Hepatocyte (in vitro differentiated cells): ENCODE results near the gene RALB. TPM values are rescaled to one million over a fixed set of nuclear protein-coding genes. Genes with fewer than 3 reads are reported as not detected.

Experiments
- DNase-seq: peaks from one replicate; pipeline ENCODE4 v3.0.0-alpha.2; 2016; ENCODE audit warnings: low spot score
- H2AFZ ChIP-seq: fragments of 200-600 bp; sonication (generic); 2 replicates; pipeline ENCODE4 v1.6.0; 2016; ENCODE audit warnings: antibody characterized with exemption, mild to moderate bottlenecking
- H3K27ac ChIP-seq: fragments of 200-600 bp; sonication (generic); 2 replicates; pipeline ENCODE4 v1.5.1; 2016; ENCODE audit warnings: mild to moderate bottlenecking
- H3K27me3 ChIP-seq: fragments of 200-600 bp; sonication (generic); 2 replicates; pipeline ENCODE4 v1.6.1; 2016
- H3K36me3 ChIP-seq: fragments of 200-600 bp; sonication (generic); replicated peaks from 2 replicates; pipeline ENCODE4 v1.5.1; 2016; ENCODE audit warnings: low read depth; ENCODE audit not compliant: insufficient read depth
- H3K4me1 ChIP-seq: fragments of 200-600 bp; sonication (generic); 2 replicates; pipeline ENCODE4 v1.5.1; 2016; ENCODE audit warnings: mild to moderate bottlenecking, moderate library complexity; ENCODE audit not compliant: insufficient read depth
- H3K4me2 ChIP-seq: fragments of 200-600 bp; sonication (generic); 2 replicates; pipeline ENCODE4 v1.6.0; 2016
- H3K4me3 ChIP-seq: fragments of 200-600 bp; sonication (generic); 2 replicates; pipeline ENCODE4 v1.5.1; 2016; ENCODE audit warnings: mild to moderate bottlenecking
- H3K79me2 ChIP-seq: fragments of 200-600 bp; sonication (generic); 2 replicates; pipeline ENCODE4 v1.6.0; 2017; ENCODE audit warnings: mild to moderate bottlenecking
- H3K9me2 ChIP-seq: fragments of 200-600 bp; sonication (generic); replicated peaks from 2 replicates; pipeline ENCODE4 v1.6.0; 2017; ENCODE audit warnings: mild to moderate bottlenecking; ENCODE audit not compliant: insufficient read depth
- H3K9me3 ChIP-seq: fragments of 200-600 bp; sonication (generic); 2 replicates; pipeline ENCODE4 v1.5.1; 2016; ENCODE audit warnings: low read depth, mild to moderate bottlenecking
- H4K20me1 ChIP-seq: fragments of 200-600 bp; sonication (generic); 2 replicates; pipeline ENCODE4 v1.6.0; 2016; ENCODE audit warnings: mild to moderate bottlenecking; ENCODE audit not compliant: insufficient read depth, poor library complexity, severe bottlenecking
- CTCF ChIP-seq: fragments of 200-600 bp; sonication (generic); IDR thresholded peaks from 2 replicates; pipeline ENCODE4 v1.5.1; 2016; ENCODE audit warnings: antibody characterized with exemption, mild to moderate bottlenecking; ENCODE audit not compliant: poor library complexity
- EZH2 ChIP-seq: fragments of 200-600 bp; sonication (generic); IDR thresholded peaks from 2 replicates; pipeline ENCODE4 v1.6.1; 2016; ENCODE audit warnings: antibody characterized with exemption, mild to moderate bottlenecking, borderline replicate concordance
- EZH2phosphoT487 ChIP-seq: fragments of 200-600 bp; sonication (generic); IDR thresholded peaks from one replicate; pipeline ENCODE4 v1.6.1; 2018; ENCODE audit warnings: antibody characterized with exemption, mild to moderate bottlenecking, low read depth, moderate library complexity; ENCODE audit not compliant: unreplicated experiment, severe bottlenecking
- WGBS: methylation state at CpG from one replicate; pipeline ENCODE4 v1.1.6; 2016; ENCODE audit warnings: low lambda C conversion rate; ENCODE audit errors: missing lambda C conversion rate; 5-methylcytosine and 5-hydroxymethylcytosine counted together
- polyA plus RNA-seq: library from polyadenylated mRNA; unstranded; fragments of >200 nt; fragmentation: Nextera tagmentation; extraction: Ambion mirVana; gene quantifications from 2 replicates; pipeline ENCODE4 v1.2.1, GENCODE V29; 2016
- total RNA-seq: library from RNA; depleted of rRNA; stranded (reverse); fragments of >200 nt; gene quantifications from 2 replicates; pipeline ENCODE4 v1.2.3, GENCODE V29; 2014

Gene RALB
- total and polyA plus RNA-seq, 2 experiments from 2014 or later, result 68.2 to 74.4 TPM

DNA sequence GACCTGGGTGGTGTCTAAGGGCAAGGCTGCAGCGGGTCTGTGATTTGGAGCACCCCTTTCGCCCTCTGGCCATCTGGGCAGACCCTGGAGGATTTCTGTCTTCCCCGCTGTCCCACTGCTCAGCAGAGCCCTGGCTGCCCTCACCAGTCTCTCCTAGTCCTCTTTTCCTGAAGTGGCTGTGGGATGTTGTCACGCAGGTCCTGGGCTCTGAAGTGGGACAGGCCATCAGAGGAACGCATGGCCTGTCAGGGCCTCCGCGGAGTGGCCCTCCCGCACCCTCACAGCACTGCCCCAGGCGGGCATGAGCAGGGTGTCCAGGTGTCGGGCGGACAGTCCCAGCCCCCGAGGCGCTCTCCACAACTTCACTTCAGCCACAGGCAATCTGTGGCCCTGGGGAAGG is 28.4 kb upstream of the RALB start:
- WGBS, result 96% methylated on average over 13 of the region's 13 CpGs
- H3K9me2 ChIP-seq, result no peaks in the 10 kb centered on the region
- no peak for TF ChIP-seq EZH2
- no peak for TF ChIP-seq CTCF
- TF ChIP-seq EZH2phosphoT487, result no peak
- H3K27ac ChIP-seq, result peak overlapping the region; percentile 96
- no peaks in the 10 kb centered on the region for H3K27me3 ChIP-seq
- H4K20me1 ChIP-seq, result no peaks in the 10 kb centered on the region
- H2AFZ ChIP-seq, result no peak overlapping the region
- H3K9me3 ChIP-seq, result peaks cover 4% of the 10 kb centered on the region
- peaks cover 22% of the 10 kb centered on the region for H3K79me2 ChIP-seq
- H3K4me1 ChIP-seq, result peaks cover 15% of the 10 kb centered on the region
- DNase-seq, result no peak
- H3K4me2 ChIP-seq, result peak overlapping the region; percentile 94
- no peaks in the 10 kb centered on the region for H3K36me3 ChIP-seq
- H3K4me3 ChIP-seq, result peak overlapping the region; percentile 84

GRCh38 chr2:120224735-120225548 is 27.7 kb upstream of the RALB start:
- H3K4me3 ChIP-seq, result no peak overlapping the region
- H3K36me3 ChIP-seq, result no peaks in the 10 kb centered on the region
- H3K27me3 ChIP-seq, result no peaks in the 10 kb centered on the region
- H3K9me2 ChIP-seq, result no peaks in the 10 kb centered on the region
- TF ChIP-seq EZH2phosphoT487 (no peak), EZH2 (no peak), CTCF (no peak)
- DNase-seq, result no peak
- H3K79me2 ChIP-seq, result peaks cover 22% of the 10 kb centered on the region
- H3K27ac ChIP-seq, result no peak overlapping the region
- H4K20me1 ChIP-seq, result no peaks in the 10 kb centered on the region
- H3K4me2 ChIP-seq, result no peak overlapping the region
- peaks cover 18% of the 10 kb centered on the region for H3K4me1 ChIP-seq
- WGBS, result 85% methylated on average over 9 of the region's 9 CpGs
- no peak overlapping the region for H2AFZ ChIP-seq
- peaks cover 4% of the 10 kb centered on the region for H3K9me3 ChIP-seq

DNA sequence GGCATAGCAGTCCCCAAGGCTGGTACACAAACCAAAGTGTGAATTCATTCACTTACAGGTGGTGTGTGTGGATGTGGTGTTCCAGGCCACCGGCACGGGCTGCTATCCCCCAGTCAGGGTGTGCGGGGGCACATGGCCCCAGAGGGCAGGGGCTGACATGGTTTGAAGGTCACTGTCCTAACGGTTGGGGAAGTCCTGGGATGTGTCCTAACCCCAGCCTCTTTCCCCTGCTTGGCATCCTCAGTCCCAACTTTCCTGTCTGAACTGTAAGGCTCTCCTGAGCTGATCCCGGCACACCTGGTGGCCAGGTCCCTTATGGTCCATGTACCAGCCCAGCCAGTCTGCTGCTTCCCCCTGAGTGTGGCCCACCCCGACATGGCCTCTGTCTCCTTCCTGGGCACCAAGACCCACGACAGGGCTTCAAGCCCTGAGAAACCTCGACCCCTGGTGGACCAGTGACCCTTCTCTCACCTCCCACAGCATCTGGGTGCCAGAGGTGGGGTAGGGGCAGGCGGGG is 27.0 kb upstream of the RALB start:
- DNase-seq, result no peak
- Histone ChIP-seq H3K27ac (no peak overlapping the region), H3K9me3 (peaks cover 4% of the 10 kb centered on the region), H3K4me2 (no peak overlapping the region), H3K4me1 (peaks cover 22% of the 10 kb centered on the region), H3K9me2 (no peaks in the 10 kb centered on the region), H3K36me3 (no peaks in the 10 kb centered on the region), H3K27me3 (no peaks in the 10 kb centered on the region), H3K4me3 (no peak overlapping the region), H4K20me1 (no peaks in the 10 kb centered on the region), H3K79me2 (peaks cover 22% of the 10 kb centered on the region), H2AFZ (no peak overlapping the region)
- TF ChIP-seq EZH2 (no peak), EZH2phosphoT487 (no peak), CTCF (no peak)
- WGBS, result 91% methylated on average over 9 of the region's 9 CpGs
